CD4-positive, alpha-beta T cell treated with Interleukin-4 for 1 hour (primary cell): ENCODE data around the gene PRCC.
"Not testable (repeated sequence)": the region's sequence is repeated elsewhere in the genome, so short reads cannot be mapped to it uniquely, and the experiment has no call there.

Experiments
- DNase-seq, 2 donors: peaks; one replicate each; pipeline ENCODE4 v3.0.0-alpha.2; 2020 to 2022

Gene PRCC

DNA sequence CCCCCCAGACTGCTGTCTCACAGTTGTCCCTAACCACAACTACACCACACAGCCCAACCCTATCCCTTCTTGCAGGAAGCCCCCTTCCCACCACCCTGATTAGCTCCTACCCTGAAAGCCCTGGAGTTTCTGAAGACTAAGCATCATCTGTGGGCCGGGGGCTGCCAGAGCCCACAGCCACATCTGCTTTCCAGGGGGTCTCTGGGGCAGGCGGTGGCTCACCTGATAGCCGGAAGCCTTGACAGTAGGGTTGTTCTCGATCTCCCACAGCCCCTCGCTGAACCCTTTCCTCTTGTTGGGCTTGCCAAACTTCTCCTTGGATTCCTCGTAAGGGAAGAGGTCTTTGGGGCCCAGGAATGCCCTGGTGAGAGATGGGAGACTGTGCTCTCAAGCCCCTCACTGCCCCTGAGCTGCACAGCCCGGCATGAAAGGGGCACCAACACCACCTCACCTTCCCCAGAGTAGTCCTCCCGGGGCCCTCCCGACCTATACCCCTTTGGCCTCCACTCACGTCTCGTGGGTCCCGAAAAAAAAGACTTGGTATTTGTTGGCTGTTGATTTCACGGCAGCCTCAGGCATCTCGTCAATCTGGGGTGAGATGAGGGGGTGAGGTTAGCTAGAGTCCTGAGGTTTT is 22.4 kb upstream of the PRCC start:
- DNase-seq, result no peak

GRCh38 chr1:156745881-156746280 is 21.5 kb upstream of the PRCC start:
- DNase-seq, result no peak

DNA sequence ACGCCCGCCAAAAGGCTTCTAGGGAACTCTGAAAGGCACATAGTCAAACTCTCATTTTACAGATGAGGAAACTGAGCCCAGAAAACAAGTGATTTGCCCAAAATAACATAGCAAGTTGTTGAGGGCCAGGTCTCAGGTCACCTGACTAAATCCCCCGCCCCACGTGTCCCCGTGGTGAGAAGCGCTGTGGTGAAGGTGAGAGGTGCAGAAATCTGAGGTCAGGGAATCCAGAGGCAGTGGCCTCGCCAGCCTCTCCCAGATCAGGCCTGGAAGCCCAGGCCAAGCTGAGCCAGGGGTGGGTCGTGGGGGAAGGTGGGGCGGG is 21.0 kb upstream of the PRCC start:
- DNase-seq, result peak; percentile 39 to 44

- peak; percentile 80 to 85 for DNase-seq
Observed at GRCh38 chr1:156746728-156747631, 20.4 kb upstream of the PRCC start.

DNA sequence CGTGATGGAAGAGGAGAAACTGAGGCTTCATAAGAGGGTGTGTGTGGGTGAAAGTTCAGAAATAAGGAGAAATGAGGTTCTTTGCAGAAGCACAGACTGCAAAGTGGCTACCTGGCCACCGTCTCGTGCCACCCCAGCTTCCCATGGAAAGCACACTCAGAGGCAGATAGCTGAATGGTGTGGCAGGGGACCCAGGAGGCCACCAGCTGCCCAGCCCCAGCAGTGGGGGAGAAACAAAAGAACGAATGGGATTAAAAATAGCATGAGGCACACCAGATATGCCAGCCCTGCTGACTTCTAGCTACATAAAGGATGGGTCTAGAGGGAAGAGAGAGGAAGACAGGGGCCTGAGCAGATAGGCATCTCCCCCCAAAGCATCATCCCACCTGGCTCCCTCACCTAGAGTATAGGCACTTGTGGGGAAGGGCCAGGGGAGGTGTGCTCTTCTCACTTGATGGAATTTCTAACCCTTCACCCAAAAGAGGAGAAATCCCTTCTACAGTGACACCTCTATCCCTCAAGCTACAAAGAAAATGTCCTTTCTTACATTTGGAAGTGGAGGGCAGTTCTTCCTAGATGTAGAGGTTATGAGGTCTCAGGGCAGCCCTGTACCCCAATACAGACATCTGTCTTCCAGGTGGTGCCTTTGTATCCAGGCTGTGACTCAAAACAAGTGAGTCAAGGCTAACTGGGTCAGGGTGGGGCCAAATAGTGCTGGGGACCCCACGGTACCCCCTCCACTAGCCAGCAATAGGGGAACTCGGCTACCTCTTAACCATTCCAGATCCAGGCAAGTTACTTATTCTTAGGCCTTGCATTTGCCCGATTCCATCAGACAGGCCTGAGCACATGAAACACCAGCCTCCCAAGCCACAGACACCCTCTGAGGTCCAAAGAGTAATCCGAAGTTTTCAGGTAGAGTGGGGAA is 19.3 kb upstream of the PRCC start:
- no peak for DNase-seq

DNA sequence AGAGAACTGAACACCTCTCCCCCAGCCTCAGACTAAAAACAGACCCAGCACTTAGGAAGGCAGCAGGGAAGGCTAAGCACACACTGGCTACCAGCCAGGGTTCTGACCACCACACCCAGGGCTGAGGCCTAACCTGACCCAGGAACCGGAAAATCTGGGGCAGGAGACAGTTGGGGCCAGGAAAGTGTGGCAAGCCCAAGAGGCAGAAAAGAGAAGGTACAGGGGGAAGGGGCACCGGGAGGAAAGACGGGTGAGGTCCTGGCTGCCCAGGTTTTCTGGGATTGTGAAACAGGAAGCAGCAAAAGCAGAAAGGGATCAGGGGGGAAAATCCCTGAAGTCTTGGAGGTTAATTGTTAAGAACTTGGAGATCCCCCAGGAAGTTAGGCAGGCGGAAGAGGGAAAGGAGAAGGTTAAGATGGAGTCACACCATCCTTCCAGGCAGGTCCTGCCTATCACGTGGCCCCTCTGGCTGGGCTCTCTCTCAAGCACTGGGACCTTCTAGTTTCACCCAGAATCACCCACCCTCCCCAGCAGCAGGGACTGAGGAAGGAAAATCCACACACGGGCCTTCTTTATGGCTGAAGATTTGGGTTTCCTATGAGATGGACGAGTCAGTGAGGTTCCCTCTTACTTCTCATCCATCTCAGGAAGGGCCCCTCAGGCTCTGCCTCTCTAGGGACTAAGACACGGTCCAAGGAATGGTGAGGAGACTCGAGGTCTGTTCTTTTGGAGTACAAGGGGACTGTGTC is 18.5 kb upstream of the PRCC start:
- DNase-seq, result peak; percentile 31 to 41

- peak in 1 of 2 donors; percentile 13 for DNase-seq
Observed at GRCh38 chr1:156749419-156750118, 17.8 kb upstream of the PRCC start.

- peak; percentile 30 to 34 for DNase-seq
Observed at GRCh38 chr1:156750191-156750672, 17.1 kb upstream of the PRCC start.

- peak; percentile 26 to 42 for DNase-seq
Observed at GRCh38 chr1:156750711-156751450, 16.5 kb upstream of the PRCC start.

DNA sequence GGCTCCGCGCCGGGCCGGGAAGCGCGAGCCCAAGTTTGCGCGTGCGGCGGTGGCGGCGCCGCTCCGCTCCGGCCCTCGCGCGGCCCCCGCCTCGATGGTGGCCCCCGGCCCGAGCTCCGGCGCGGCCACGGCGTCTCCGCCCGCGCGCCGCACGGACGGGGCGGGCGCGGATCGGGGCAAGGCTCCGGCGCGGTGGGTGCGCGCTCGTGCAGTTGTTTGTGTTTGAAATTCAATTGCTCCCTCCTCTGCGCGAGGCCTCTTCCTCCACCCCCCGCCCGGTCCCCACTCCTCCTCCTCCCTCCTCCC is 15.9 kb upstream of the PRCC start, which contains the start of gene HDGF:
TSS of gene HDGF (minus strand) at position 225 of the 306 bp plus-strand sequence. CDS start 246 bp downstream, outside the sequence.
- DNase-seq, result no peak

- DNase-seq, result peak; percentile 96 to 97
Observed at GRCh38 chr1:156751757-156752481, 15.4 kb upstream of the PRCC start.

- DNase-seq, result no peak
Observed at GRCh38 chr1:156752843-156753482, 14.4 kb upstream of the PRCC start.

DNA sequence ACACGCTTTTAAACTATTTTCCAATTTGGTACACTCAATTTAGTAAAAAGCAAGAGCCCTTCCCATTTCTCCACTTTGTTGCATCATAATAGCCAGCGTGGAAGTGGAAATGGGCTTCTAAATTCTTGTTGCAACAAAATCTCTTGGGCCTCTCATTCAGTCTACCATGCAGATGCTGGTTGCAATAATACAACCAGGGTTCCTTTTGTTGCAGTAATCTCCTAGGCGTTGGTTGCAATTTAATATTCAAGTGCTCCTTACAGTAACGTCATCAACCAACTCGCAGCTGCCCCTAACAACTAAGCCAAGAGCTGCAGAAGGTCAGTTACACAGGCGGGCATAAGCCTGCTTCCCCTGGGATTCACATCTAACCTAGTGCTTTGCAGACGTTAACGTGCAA is 13.1 kb upstream of the PRCC start:
- no peak for DNase-seq

DNA sequence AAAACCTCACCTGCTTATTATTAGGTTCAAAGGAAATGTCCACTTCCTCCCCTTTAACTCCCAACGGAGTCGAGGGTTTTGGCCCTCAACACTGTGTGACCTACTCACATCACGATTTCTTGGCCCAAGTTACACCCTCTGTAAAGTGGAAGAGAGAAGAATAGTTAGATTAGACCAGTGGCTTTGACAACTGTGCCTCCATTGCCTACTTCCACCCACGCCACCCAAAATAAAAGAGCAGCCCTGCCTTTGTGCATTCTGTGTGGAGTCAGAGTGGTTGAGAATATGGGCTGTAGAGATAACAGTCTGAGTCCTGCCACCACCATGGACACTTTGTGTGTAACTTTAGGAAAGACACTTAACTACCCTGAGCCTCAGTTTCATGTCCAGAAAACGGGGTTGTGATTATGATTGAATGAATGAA is 11.8 kb upstream of the PRCC start:
- DNase-seq, result no peak

DNA sequence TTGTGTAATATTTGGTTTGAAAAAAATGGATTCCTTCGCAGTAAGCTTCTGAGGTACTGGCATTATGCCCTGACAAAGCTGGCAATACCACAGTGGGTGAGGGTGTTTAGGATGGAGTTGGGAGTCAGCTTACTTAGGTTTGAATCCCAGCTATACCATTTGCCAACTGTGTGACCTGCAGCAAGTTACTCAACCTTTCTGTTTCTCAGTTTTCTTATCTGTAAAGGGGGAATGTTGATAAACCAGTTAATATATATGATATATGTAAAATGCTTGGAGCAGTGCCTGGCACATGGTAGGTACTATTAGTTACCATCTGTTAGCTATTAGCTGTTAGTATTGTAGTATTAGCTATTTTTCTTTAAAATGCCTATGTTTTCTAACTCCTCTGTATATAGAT is 11.0 kb upstream of the PRCC start:
- no peak for DNase-seq

DNA sequence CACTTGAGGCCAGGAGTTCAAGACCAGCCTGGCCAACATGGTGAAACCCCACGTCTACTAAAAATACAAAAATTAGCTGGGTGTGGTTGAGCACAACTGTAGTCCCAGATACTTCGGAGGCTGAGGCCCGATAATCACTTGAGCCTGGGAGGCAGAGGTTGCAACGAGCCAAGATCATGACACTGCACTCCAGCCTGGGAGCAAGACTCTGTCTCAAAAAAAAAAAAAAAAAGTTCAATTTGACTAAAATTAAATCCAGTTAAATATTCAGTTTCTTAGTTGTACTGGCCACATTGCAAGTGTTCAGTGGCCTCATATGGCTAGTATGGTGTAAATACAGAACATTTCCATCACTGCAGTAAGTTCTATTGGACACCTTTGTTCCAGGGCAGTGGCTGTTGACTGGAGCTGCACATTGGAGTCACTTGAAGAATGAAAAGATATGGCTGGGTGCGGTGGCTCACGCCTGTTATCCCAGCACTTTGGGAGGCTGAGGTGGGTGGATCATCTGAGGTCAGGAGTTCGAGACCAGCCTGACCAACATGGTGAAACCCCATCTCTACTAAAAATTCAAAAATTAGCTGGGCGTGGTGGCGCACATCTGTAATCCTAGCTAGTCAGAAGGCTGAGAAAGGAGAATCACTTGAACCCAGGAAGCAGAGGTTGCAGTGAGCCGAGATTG is 9.6 kb upstream of the PRCC start:
- not testable (repeated sequence) for DNase-seq

- DNase-seq, result no peak
Observed at GRCh38 chr1:156760092-156760795, 7.1 kb upstream of the PRCC start.

DNA sequence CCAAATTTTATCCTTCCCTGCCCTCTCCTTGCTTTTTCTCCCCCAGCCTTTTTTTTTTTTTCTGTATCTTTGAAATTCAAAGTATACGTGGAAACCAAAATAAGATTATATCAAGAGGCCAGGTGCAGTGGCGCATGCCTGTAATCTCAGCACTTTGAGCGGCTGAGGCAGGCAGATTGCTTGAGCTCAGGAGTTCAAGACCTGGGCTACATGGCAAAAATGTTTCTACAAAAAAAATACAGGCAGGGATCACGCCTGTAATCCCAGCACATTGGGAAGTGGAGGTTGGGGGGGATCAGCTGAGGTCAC is 6.6 kb upstream of the PRCC start:
- no peak for DNase-seq

- not testable (repeated sequence) for DNase-seq
Observed at GRCh38 chr1:156765136-156765535, 2.2 kb upstream of the PRCC start.
